ENCODE data around the gene ALK.

Gene ALK

DNA sequence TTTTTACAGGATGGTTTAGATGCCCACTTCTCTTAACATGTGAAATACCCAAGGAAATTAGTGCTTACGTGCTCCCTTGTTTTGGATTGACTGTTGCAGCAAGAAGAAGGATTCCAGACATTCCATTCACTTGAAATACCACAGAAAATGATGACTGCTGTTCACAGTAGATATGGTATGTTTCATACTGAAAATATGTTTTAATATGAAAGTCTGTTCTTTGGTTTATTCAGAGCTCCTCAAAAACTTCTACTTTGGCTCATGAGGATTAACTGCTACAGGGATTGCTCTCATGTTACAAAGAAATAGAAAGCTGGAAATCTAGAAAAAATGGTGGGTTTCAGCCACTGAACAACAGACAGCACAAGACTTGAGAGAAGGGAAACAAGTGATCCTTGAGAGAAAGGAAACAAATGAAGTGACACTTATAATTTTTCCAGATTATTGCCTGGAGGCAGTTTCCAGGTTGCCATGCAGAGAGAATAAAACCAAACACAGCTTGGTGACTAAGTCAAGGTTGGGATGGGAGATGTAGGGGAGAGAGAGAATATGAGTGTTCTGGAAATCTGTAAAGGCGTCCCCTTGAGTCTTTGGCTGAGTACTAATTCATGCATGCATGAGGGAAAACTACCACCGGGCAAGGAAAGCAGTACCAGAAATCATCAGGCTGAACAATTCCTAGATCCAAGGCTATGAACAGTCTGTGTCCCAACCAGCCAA is 458.0 kb downstream of the ALK start:
- no peak overlapping the region for H3K4me3 ChIP-seq (ENCODE audit: insufficient read depth, low read depth, low read length, poor library complexity, severe bottlenecking)
- H3K4me1 ChIP-seq (ENCODE audit: control insufficient read depth, insufficient read depth, low read length, poor library complexity, severe bottlenecking) = no peaks in the 10 kb centered on the region
- H3K36me3 ChIP-seq (ENCODE audit: control insufficient read depth, insufficient read depth, low read length) = no peaks in the 10 kb centered on the region
- H3K9me3 ChIP-seq (ENCODE audit: control insufficient read depth, low read length) = no peaks in the 10 kb centered on the region
- DNase-seq = no peak
- no peaks in the 10 kb centered on the region for H3K27me3 ChIP-seq (replicated peaks; ENCODE audit: control insufficient read depth, insufficient read depth, low read length, poor library complexity, severe bottlenecking)
- H3K27ac ChIP-seq (ENCODE audit: insufficient read depth, low read length, poor library complexity, severe bottlenecking) = no peak overlapping the region

DNA sequence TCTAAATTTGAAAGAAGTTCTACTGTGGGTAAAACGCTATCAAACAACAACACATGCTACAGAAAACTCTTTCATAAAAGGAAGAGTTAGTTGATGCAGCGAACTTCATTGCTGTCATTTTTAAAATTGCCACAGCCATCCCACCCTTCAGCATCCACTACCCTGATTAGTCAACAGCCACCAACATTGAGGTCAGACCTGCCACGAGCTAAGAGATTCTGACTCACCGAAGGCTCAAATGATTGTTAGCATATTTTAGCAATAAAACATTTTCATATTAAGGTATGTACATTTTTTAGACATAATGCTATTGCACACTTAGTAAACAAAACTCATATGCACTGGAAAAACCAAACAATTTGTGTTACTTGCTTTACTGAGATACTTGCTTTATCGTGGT is 459.1 kb downstream of the ALK start:
- no peak overlapping the region for H3K4me3 ChIP-seq (ENCODE audit: insufficient read depth, low read depth, low read length, poor library complexity, severe bottlenecking)
- no peaks in the 10 kb centered on the region for H3K27me3 ChIP-seq (replicated peaks; ENCODE audit: control insufficient read depth, insufficient read depth, low read length, poor library complexity, severe bottlenecking)
- no peaks in the 10 kb centered on the region for H3K9me3 ChIP-seq (ENCODE audit: control insufficient read depth, low read length)
- H3K4me1 ChIP-seq (ENCODE audit: control insufficient read depth, insufficient read depth, low read length, poor library complexity, severe bottlenecking) = no peaks in the 10 kb centered on the region
- H3K36me3 ChIP-seq (ENCODE audit: control insufficient read depth, insufficient read depth, low read length) = no peaks in the 10 kb centered on the region
- H3K27ac ChIP-seq (ENCODE audit: insufficient read depth, low read length, poor library complexity, severe bottlenecking) = no peak overlapping the region
- DNase-seq = no peak

DNA sequence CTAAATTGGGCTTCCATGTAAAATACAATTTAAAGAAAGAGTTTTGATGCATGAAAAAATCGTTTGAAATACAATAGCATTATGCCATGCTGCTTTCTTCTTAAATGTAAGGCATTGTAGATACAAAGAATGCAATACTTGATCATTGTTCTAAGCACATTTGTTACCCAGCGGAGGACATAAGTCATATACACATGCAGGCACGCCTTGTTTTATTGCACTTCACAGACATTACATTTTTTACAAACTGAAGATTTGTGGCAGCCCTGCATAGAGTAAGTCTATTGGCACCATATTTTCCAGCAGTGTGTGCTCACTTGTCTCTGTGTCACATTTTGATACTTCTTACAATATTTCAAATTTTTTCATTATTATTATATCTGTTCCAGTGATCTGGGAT is 461.2 kb downstream of the ALK start:
- H3K4me3 ChIP-seq (ENCODE audit: insufficient read depth, low read depth, low read length, poor library complexity, severe bottlenecking) = no peak overlapping the region
- no peaks in the 10 kb centered on the region for H3K9me3 ChIP-seq (ENCODE audit: control insufficient read depth, low read length)
- DNase-seq = no peak
- no peaks in the 10 kb centered on the region for H3K4me1 ChIP-seq (ENCODE audit: control insufficient read depth, insufficient read depth, low read length, poor library complexity, severe bottlenecking)
- no peaks in the 10 kb centered on the region for H3K36me3 ChIP-seq (ENCODE audit: control insufficient read depth, insufficient read depth, low read length)
- H3K27ac ChIP-seq (ENCODE audit: insufficient read depth, low read length, poor library complexity, severe bottlenecking) = no peak overlapping the region
- no peaks in the 10 kb centered on the region for H3K27me3 ChIP-seq (replicated peaks; ENCODE audit: control insufficient read depth, insufficient read depth, low read length, poor library complexity, severe bottlenecking)

DNA sequence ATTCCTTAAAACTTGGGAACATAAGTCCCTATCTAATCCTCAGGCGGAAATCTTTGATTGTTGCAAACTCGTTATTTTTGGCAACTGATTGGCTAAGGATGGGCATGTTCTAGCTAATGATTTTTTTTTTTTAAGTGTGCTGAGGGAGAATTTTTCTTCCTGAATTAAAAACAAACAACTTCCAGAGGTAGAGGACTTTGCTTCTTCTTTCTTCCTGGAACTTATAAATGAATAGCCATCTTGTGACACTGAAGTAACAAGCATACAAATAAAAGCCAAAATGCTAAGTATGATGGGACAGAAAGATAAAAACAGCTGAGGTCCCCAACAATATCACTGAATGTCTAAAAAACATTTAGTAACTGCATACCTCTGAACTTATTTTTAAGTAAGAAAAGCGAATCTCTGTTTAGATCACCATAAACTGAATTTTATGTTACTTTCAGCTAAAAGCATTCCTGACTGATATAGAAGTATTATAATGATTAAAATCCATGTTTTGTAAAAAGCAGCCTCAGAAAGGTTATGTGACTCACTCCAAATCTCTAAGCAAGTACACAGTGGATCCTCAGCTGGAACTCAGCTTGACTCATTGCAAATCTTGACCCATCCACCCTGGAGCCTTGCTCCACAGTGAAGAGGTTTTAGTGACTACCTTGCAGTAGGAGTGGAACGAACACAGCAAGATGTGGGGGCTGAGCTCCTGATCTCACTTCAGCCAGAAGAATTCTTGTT is 461.8 kb downstream of the ALK start:
- Histone ChIP-seq H3K4me1 (ENCODE audit: control insufficient read depth, insufficient read depth, low read length, poor library complexity, severe bottlenecking) (no peaks in the 10 kb centered on the region), H3K27me3 (replicated peaks; ENCODE audit: control insufficient read depth, insufficient read depth, low read length, poor library complexity, severe bottlenecking) (no peaks in the 10 kb centered on the region), H3K27ac (ENCODE audit: insufficient read depth, low read length, poor library complexity, severe bottlenecking) (no peak overlapping the region), H3K36me3 (ENCODE audit: control insufficient read depth, insufficient read depth, low read length) (no peaks in the 10 kb centered on the region), H3K4me3 (ENCODE audit: insufficient read depth, low read depth, low read length, poor library complexity, severe bottlenecking) (no peak overlapping the region), H3K9me3 (ENCODE audit: control insufficient read depth, low read length) (no peaks in the 10 kb centered on the region)
- DNase-seq = no peak

DNA sequence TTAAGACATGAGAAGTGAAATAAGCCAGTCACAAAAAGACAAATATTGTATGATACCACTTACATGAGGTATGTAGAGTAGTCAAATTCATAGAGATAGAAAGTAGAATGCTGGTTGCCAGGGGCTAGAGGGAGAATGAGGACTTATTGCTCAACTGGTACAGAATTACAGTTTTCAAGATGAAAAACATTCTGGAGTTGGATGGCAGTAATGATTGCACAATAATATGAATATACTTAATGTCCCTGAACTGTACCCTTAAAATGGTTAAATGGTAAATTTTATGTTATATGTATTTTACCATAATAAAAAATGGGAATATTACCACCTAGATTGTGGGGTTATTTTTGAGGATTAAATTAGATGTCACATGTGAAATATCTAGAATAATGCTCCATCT is 465.0 kb downstream of the ALK start:
- no peak for DNase-seq
- H3K4me1 ChIP-seq (ENCODE audit: control insufficient read depth, insufficient read depth, low read length, poor library complexity, severe bottlenecking) = no peaks in the 10 kb centered on the region
- H3K36me3 ChIP-seq (ENCODE audit: control insufficient read depth, insufficient read depth, low read length) = no peaks in the 10 kb centered on the region
- H3K27ac ChIP-seq (ENCODE audit: insufficient read depth, low read length, poor library complexity, severe bottlenecking) = no peak overlapping the region
- H3K4me3 ChIP-seq (ENCODE audit: insufficient read depth, low read depth, low read length, poor library complexity, severe bottlenecking) = no peak overlapping the region
- H3K27me3 ChIP-seq (replicated peaks; ENCODE audit: control insufficient read depth, insufficient read depth, low read length, poor library complexity, severe bottlenecking) = no peaks in the 10 kb centered on the region
- no peaks in the 10 kb centered on the region for H3K9me3 ChIP-seq (ENCODE audit: control insufficient read depth, low read length)

DNA sequence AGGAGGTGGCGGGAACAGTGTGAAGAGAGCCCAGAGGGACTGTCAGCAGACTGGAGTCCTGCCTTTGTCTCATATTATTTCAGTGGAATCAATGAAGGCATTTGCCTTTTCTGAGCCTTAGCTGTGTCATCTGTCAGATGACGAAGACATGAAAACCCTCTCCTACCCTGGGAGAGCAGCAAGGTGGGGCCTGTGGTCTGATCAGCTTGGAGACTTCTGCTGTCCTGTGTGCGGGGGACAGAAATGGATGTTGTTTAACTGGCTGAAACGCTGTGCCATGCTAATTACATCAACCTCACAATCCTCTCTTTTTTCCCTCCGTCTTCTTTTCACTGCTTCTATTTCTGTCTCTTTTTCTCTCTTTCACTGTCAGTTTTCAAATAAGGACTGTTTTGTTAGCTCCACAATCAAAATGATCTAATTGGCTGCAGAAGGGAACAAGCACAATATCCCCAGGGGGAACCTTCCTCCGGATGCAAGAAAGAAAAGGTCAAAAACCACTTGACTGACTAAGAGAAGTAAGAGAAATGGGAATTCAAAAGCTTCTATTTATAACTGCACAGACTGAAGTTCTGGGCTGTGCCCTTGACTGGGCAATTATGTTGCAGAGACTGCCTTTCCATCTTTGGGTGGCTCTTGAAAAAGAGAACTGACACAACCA is 466.1 kb downstream of the ALK start:
- Histone ChIP-seq H3K9me3 (ENCODE audit: control insufficient read depth, low read length) (no peaks in the 10 kb centered on the region), H3K27ac (ENCODE audit: insufficient read depth, low read length, poor library complexity, severe bottlenecking) (no peak overlapping the region), H3K4me1 (ENCODE audit: control insufficient read depth, insufficient read depth, low read length, poor library complexity, severe bottlenecking) (no peaks in the 10 kb centered on the region), H3K36me3 (ENCODE audit: control insufficient read depth, insufficient read depth, low read length) (no peaks in the 10 kb centered on the region), H3K27me3 (replicated peaks; ENCODE audit: control insufficient read depth, insufficient read depth, low read length, poor library complexity, severe bottlenecking) (no peaks in the 10 kb centered on the region), H3K4me3 (ENCODE audit: insufficient read depth, low read depth, low read length, poor library complexity, severe bottlenecking) (no peak overlapping the region)
- no peak for DNase-seq

DNA sequence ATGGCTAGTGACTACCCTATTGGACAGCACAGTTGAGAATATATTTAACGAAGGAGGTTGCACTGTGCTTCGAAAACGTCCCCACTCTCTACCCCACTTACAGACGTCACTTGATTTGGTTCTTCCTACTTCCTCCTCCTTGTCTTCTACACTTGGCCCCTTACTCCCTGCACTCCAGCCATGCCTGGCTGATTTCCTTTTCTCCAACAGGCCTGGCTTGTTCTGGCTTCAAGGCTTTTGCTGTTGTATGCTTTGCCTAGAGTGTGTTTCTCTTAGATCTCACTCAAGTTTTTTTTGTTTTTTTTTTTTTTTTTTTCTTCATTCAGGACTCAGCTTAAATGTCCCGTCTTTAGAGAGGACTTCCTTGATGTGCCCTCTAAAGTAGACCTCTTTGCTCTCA is 469.4 kb downstream of the ALK start:
- no peak for DNase-seq
- Histone ChIP-seq H3K27ac (ENCODE audit: insufficient read depth, low read length, poor library complexity, severe bottlenecking) (no peak overlapping the region), H3K36me3 (ENCODE audit: control insufficient read depth, insufficient read depth, low read length) (no peaks in the 10 kb centered on the region), H3K4me3 (ENCODE audit: insufficient read depth, low read depth, low read length, poor library complexity, severe bottlenecking) (no peak overlapping the region), H3K4me1 (ENCODE audit: control insufficient read depth, insufficient read depth, low read length, poor library complexity, severe bottlenecking) (no peaks in the 10 kb centered on the region), H3K9me3 (ENCODE audit: control insufficient read depth, low read length) (no peaks in the 10 kb centered on the region), H3K27me3 (replicated peaks; ENCODE audit: control insufficient read depth, insufficient read depth, low read length, poor library complexity, severe bottlenecking) (no peaks in the 10 kb centered on the region)

DNA sequence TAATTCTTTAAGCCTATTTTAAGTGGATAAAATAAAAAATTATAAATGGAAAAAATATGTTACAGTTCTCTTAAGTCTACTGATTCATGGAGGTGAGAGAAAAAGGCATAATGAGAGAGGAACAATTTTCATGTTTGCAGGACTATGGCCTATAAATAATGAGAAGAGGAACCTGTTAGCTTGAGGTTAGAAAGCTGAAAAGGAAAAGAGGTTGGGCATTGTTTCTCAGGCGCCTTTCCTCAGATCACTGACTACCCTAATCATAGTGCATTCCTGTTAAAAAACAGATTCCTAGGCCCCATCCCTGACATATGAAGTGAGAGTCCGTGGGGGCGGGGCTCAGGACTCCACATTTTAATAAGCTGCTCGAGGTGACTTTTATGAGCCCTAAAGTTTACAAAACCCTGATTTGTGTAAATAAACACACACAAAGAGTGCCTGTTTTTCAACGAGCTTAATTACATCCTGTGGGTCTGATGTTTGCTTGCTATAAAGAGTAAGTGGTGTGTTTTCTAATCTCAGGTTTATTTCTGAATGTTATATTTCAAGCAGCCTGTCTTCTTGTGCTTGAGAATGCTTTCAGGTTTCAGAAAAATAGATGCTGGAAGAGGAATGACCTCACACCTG is 470.7 kb downstream of the ALK start:
- DNase-seq = no peak
- Histone ChIP-seq H3K27ac (ENCODE audit: insufficient read depth, low read length, poor library complexity, severe bottlenecking) (no peak overlapping the region), H3K4me1 (ENCODE audit: control insufficient read depth, insufficient read depth, low read length, poor library complexity, severe bottlenecking) (no peaks in the 10 kb centered on the region), H3K9me3 (ENCODE audit: control insufficient read depth, low read length) (no peaks in the 10 kb centered on the region), H3K27me3 (replicated peaks; ENCODE audit: control insufficient read depth, insufficient read depth, low read length, poor library complexity, severe bottlenecking) (no peaks in the 10 kb centered on the region), H3K4me3 (ENCODE audit: insufficient read depth, low read depth, low read length, poor library complexity, severe bottlenecking) (no peak overlapping the region), H3K36me3 (ENCODE audit: control insufficient read depth, insufficient read depth, low read length) (no peaks in the 10 kb centered on the region)

DNA sequence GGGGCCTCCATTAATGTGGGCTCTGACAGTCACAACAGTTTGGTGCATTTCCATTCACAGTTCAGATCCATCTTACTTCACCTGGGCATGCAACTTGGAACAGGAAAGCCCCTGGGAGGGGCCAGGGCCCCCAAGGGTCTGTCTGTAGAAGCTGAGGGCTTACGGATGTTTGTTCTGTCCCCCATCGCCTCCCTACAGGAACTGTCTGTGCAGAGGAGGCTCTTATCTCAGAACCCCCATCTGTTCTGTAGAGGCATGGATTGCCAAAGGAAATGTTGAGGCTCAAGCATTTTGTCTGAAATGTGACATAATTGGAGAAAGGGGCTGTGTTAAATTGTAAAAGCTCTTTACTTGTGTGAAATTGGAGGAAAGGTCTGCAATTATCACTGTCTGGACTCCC is 471.9 kb downstream of the ALK start:
- Histone ChIP-seq H3K9me3 (ENCODE audit: control insufficient read depth, low read length) (no peaks in the 10 kb centered on the region), H3K27me3 (replicated peaks; ENCODE audit: control insufficient read depth, insufficient read depth, low read length, poor library complexity, severe bottlenecking) (no peaks in the 10 kb centered on the region), H3K4me3 (ENCODE audit: insufficient read depth, low read depth, low read length, poor library complexity, severe bottlenecking) (no peak overlapping the region), H3K27ac (ENCODE audit: insufficient read depth, low read length, poor library complexity, severe bottlenecking) (no peak overlapping the region), H3K36me3 (ENCODE audit: control insufficient read depth, insufficient read depth, low read length) (no peaks in the 10 kb centered on the region), H3K4me1 (ENCODE audit: control insufficient read depth, insufficient read depth, low read length, poor library complexity, severe bottlenecking) (no peaks in the 10 kb centered on the region)
- DNase-seq = no peak

All from effector memory CD4-positive, alpha-beta T cell (primary cell).